ENCODE measurements around the gene AGFG1.
"Not testable (repeated sequence)": the region's sequence is repeated elsewhere in the genome, so short reads cannot be mapped to it uniquely, and the experiment has no call there.

Gene AGFG1

DNA sequence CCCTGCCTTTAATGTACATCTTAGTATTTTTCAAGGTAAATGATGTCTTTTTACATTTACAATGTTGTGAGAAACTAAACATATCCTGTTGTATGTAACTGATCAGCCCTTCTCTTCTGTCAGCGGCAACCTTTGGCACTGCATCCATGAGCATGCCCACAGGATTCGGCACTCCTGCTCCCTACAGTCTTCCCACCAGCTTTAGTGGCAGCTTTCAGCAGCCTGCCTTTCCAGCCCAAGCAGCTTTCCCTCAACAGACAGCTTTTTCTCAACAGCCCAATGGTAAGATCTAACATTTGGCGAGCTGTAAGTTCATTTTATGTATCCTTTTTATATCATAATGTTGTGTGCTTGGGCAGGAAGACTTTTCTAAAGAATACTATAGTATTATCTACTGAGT is 79.9 kb downstream of the AGFG1 start:
- no peak for DNase-seq

DNA sequence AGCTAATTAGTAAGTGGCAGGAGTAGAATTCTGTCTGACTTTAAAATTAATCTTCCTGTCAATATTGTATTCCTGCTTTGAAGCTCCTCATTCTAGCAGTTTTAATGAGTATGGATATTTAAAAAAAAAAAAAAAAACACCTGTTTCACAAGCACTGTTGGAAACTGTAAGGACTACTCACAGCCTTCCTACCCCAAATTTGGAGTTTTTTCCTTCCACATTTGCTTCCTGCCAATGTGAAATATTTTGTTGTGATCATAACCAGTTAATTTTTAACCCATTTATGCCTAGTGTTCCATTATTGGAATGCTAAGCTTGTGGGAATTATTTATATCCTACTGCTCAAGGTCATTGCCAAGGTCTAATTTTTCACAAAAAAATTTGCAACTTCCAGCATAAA is 90.6 kb downstream of the AGFG1 start:
- DNase-seq, result no peak

DNA sequence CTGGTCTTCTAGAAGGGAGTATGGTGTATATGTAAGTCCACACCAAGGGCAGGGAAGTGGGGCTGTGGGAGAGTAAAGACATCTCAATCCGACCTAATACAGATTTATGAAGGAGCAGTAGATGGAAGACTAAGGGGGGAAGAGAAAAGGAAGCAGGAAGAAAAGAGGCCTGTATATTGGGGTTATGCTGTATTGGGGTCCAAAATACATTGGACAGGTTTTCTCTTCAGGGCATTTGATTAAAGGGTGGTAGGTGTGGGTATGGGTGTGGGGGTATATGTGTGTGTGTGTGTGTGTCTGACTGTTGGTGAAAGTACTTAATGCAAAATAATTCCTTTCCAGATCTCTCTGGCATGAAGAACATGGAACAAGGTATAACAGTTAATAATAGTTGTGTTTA is 93.1 kb downstream of the AGFG1 start:
- DNase-seq, result no peak

DNA sequence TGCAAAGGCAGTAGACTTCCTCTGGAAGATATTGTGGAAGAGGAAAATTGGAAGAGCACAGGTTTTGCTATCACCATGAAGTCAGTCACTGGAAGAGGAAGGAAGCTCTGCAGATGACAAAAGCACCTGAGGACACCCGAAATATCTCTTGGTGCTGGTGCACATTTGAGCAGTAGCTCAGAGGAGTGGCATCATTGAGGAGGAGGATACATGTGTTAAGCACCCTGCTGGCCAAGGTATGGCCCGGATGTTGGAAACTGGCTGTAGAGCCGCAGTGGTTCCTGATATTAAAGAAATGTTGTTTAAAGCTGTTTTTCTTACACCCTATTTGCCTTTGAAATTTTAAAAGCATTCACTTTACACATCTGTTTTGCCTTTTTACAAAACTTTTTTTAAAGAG is 94.1 kb downstream of the AGFG1 start:
- DNase-seq, result no peak

DNA sequence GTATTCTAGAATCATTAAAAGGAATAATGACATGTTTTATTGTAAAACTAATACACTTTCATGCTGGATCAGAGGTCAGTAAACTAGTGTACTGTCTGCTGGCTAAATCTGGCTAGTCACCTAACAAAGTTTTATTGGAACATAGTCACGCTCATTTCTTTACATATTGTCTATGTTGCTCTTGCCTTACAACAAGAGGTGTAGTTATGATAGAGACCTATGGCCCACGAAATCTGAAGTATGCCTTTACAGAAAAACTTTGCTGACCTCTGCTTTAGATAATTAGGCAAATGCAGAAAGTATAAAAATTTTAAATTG is 96.9 kb downstream of the AGFG1 start:
- no peak for DNase-seq

DNA sequence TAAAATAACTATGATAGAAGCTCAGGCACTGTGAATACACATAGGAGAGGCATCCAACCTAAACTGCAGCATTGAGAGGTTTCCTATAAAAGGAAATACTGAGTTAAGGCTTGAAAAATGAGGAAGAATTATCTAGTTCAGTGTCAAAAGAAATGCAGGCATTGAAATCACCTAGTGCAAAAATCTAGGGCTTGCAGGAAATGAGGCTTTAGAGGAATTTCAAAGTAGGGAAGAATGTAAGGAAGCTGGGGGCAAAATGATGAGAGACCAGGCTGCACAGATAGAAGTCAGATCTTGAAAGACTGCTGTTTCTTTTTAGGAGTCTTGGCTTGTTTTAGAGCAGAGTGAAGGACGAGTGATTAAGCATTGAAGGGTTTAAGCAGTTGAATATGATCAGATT is 98.7 kb downstream of the AGFG1 start:
- no peak for DNase-seq

DNA sequence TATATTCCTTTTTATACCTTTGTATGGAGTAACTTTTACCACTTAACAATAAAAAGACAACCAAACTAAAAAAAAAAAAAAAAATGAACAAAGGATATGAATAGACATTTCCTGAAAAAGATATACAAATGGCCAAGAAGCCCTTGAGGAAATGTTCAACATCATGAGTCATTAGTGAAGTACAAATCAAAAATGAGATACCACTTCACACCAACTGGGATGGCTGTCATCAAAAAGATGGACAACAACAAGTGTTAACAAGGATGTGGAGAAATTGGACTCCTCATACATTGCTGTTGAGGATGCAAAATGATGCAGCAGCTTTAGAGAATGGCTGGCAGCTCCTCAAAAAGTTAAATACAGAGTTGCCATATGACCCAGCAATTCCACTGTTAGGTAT is 104.2 kb downstream of the AGFG1 start:
- no peak for DNase-seq

DNA sequence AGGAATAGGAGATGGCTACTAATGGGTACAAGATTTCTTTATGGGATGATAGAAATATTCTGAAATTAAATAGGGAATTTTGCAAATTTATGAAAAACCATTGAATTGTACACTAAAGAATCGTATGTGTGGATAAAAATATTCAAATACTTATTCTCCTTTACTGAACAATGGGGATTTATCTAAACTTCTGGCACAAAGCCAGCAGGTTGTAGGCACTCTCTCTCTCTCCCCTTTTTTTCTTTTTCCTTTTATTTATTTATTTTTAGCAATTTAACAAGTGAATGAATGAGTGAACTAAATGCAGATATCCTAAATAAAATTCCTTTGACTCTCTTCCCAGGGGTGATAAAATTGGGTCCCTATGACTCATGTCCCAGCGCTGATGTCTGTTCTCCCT is 104.9 kb downstream of the AGFG1 start:
- DNase-seq, result no peak

DNA sequence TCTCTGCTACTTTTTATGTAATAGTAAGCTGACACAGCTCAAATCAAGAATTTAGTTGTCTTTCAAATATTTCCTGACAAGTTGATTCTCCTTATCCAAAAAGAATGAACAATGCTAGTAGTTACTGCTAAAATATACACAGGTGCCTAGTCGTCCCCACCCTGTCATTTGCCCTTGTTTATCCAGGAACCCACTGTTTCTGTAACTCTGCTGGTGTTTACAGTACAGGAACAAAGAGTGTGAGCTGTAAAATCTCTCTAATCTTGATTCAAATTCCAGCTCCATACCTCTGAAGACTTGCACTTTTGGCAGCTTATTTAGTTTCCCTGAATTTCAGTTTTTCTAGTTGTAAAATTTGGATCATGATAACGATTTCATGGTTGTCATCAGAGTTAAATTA is 105.6 kb downstream of the AGFG1 start:
- no peak for DNase-seq

DNA sequence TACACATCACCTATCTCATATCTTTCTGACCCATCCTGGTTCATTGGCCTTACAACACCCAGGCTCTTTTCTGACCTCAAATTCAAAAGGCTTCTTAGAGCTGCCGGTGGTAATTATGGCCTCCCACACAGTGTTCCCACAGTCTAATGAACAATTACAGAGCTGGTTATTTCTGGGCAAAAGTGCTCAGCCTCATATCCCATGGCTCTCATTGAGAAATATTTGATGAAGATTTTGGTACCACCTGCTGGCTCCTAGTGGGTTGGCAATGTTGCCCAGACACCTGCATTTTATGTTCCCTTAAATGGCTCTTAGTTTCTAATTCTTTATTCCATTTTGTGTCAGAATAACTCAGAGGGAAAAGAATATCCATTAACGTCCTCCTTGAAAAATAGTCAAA is 106.7 kb downstream of the AGFG1 start:
- no peak for DNase-seq

DNA sequence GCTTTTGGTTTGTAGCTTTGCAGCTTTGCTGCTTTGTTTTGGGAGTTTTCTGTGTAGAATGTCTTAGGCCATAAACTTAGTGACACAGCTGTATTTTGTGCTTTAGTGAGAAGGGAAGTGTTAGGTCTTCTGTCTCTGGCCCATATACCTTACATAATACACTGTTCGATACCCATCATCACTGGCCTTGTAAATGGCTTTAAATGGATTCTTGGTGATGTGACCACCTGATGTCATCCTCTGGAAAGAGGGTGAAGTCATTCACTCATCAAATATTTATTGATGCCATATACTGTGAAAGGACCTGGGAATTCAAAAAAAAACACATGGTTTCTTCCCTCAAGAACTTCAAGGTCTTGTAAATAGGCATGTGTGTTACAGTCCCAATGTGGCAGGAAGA is 107.8 kb downstream of the AGFG1 start:
- no peak for DNase-seq

DNA sequence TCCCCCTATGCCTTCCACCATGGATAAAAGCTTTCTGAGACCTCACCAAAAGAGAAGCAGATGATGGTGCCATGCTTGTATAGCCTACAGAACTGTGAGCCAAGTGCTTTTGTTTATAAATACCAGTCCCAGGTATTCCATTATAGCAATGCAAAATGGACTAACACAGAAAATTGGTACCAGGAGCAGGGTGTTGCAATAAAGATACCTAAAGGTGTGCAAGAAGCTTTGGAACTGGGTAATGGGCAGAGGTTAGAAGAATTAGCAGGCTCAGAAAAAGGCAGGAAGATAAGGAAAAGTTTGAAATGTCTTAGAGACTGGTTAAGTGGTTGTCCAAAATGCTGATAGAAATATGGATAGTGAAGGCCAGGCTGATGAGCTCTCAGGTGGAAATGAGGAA is 110.4 kb downstream of the AGFG1 start:
- DNase-seq, result no peak

DNA sequence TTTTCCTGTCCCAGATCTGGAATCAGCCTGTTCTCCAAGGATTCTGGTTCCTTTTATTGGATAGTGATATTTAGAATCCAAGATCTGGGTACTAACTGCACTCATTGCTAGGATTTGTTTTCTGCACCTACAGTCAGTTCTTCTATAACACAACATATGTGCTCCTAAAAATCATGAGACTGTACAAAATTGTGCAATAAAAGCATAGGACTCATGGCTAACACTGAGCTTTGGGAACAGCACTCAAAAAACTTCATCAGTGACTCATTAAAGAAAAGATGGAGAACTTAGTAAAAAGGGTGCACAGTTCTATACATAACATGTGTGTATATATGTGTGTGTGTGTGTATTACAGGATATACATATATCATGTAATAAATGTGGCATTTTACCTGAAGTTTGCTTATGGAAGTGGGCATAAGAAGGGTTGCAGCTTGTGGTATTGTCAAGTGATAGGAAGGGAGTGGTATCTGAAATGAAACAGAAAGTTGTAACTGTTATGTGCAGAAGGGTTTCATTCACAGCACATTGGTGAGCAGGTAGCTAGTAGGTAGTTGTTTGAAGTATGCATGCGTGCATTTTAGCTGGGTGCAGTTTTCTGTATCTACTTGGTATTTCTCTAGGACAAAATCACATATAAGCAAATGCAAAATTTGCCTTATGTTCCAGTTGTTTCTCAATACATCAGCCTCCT is 120.9 kb downstream of the AGFG1 start:
- no peak for DNase-seq

DNA sequence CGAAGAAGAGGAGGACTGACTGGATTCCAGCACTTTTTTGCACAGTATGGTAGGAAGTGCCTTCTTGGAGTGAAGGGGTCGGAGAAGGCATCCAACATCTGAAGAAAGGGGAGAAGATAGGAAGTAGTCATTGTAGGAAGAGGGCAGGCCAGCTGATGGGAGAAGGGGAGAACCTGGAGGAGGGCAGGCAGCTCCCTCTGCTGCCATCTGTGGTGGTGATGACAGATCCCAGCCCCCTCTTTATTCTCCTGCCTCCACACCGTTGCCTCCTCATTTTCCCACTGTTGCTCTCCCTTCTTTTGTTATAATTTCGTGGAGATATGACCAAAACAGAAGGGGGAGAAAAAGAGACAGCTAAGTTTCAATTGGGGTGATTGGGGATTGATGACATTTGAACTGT is 123.8 kb downstream of the AGFG1 start:
- DNase-seq, result no peak

DNA sequence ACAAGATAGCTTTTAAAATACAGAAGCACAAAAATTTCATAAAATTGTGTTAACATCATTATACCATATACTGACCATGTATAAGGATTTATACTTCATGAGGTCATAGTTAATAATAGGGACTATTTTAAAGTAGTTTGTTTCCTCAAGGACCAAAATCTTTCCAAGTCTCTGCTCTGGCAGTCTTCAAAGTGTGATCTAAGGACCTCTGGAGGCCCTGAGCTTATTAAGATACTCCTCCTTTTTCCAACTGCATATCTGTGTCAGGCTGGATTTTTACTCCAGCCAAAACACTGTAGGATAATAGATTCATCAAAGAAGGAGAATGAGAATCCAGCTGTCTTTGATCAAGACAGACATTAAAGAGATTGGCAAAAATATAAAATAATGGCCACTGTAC is 125.1 kb downstream of the AGFG1 start:
- DNase-seq, result no peak

DNA sequence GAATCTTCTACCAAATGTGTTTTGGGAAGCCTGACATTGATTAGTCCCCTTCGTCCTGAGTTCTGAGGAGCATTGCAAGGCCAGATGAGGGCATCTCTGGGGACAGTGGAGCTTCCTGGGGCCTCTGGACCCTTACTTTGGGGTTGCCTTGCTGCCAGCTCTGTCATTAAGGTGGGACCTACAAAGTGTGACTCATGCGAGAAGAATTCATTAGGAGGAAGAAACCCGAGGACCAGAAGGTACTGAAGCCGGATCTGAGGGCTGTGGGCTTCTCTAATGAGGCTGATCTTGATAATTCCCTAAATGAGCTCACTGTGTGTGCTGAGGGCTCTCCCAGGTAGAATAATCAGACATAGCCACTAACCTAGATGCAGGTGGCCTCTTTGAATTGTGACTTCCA is 126.0 kb downstream of the AGFG1 start:
- DNase-seq, result no peak

DNA sequence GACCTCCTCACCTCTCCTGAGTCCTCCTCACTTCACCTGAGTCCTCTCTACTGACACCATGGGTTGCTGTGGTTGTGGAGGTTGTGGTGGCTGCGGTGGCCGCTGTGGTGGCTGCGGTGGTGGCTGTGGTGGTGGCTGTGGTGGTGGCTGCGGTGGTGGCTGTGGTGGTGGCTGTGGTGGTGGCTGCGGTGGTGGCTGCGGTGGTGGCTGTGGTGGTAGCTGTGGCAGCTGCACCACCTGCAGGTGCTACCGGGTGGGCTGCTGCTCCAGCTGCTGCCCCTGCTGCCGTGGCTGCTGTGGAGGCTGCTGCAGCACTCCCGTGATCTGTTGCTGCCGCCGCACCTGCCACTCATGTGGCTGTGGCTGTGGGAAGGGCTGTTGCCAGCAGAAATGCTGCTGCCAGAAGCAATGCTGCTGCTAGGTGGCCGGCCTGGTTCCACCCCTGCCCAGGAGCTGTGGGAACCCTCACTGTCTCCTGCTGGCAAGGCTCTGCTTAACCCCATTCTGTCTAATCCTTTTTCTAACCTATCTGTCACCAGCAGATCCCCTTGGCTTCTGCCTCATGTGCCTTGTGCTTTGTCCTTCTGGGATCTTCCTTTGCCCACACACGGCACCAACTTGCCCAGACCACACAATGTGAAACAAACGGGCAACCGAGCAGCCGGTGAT is 127.0 kb downstream of the AGFG1 start, which contains the start of gene SCYGR2:
TSS of gene SCYGR2 (plus strand) at position 59 of the 669 bp plus-strand sequence. CDS start at position 59, 0 bp downstream.
- not testable (repeated sequence) for DNase-seq

DNA sequence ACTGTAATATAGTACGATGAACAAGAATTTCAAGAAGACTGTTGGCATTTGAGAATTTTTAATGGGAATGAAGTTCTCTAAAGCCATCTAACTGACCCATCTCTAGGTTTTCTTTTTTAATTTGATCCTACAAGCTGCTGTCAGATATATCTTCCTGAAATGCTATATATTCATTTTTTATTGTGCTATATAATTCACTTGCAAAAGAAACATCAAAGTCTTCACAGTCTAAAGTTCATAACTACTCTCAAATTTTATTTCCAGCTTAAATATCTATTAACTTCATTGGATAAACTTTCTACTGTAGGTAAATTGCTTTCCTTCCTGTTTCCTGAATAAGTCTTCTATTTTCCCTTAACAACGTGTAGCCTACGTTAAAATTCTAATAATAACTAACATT is 130.4 kb downstream of the AGFG1 start:
- DNase-seq, result no peak

DNA sequence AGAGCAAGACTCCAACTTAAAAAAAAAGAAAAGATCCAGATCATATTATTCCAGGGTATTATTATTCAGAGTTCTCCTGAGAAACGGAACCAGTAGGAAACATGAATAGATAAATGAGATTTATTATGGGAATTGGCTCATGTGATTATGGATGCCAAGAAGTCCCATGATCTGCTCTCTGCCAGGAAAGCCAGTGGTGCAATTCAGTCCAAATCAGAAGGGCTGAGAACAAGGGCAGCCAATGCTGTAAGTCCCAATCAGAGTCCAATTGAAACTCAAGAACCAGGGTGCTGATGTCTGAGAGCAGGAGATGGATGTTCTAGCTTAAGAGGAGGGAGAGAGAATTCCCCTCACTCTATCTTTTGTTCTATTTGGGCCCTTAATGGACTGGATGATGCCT is 134.5 kb downstream of the AGFG1 start:
- DNase-seq, result no peak

DNA sequence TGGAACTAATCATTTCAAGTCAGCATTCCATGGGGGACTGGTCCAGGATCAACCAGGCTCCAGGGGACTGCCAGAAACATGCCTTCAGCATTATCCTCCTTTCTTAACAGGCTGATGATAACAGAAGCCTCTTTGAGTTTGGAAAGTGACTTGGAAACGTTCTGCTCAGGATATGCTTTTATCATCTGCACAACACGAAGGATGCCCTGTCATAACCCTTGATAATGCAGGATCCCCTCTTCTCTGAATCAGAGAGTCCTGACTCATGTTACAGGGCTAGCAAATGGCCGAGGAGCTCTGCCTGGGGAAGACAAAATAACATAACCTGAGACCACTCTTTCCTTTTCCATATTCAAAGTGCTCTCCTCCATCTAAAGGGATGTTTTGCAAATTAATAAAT is 136.0 kb downstream of the AGFG1 start:
- DNase-seq, result no peak

DNA sequence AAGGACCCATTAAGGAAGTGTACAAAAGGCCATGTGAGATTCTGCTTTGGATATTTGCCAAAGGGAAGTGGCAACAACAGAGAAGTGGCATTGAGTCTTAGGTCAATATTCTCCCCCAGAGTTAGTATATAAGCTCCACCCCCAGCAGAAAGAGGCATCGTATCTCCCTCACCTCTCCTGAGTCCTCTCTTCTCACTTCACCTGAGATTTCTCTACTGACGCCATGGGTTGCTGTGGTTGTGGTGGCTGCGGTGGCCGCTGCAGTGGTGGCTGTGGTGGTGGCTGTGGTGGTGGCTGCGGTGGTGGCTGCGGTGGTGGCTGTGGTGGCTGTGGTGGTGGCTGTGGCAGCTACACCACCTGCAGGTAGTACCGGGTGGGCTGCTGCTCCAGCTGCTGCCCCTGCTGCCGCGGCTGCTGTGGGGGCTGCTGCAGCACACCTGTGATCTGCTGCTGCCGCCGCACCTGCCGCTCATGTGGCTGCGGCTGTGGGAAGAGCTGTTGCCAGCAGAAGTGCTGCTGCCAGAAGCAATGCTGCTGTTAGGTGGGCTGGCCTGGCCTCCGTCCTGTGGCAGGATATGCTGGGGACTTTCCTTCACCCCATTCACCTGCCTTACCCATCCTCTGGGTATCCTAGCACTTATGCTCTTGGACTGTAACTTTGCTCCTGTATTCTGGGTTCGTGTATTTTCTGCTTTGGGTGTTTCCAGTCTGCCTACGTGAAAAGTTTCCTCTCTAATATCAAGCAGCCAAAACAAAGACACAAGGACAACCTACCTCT is 136.8 kb downstream of the AGFG1 start:
- DNase-seq, result no peak

DNA sequence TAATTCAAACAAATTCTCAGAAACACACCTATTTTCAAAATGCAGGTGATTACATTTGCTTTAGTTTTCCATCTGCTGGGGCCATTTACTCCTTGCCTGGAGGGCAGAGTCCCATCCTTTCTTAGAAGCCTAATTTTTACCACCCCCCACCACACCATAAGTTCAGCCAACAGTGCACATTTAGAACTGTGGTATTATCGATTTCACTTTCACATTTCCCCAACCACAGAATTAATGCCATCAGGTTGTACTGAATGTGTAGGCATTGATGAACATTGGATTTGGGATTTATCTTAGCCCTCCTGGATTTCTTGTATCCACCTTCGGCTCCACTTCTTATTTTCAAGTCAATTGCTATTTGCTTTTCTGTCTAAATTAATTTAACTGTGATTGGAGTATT is 138.2 kb downstream of the AGFG1 start:
- DNase-seq, result no peak

Measured in DMS 273 treated with DMSO at 0.1 percent for 48 hours (cell line).